HL-60 (cell line): ENCODE data around the gene C5orf58.

Experiments used
- CTCF ChIP-seq: IDR thresholded peaks from one replicate; pipeline ENCODE4 v1.5.1; 2011; ENCODE audit warnings: low read length, control low read depth, inconsistent platforms; ENCODE audit not compliant: insufficient read depth
- GABPA ChIP-seq: IDR thresholded peaks from 2 replicates; pipeline ENCODE4 v1.6.1; 2012; ENCODE audit warnings: low read depth
- POLR2AphosphoS5 ChIP-seq: IDR thresholded peaks from 2 replicates; pipeline ENCODE4 v1.6.1; 2012; ENCODE audit warnings: low read depth
- REST ChIP-seq: IDR thresholded peaks from 2 replicates; pipeline ENCODE4 v1.6.1; 2012; ENCODE audit warnings: low read depth; ENCODE audit not compliant: insufficient replicate concordance
- SPI1 ChIP-seq: IDR thresholded peaks from 2 replicates; pipeline ENCODE4 v1.6.1; 2012; ENCODE audit warnings: low read depth, mild to moderate bottlenecking, borderline replicate concordance

DNA sequence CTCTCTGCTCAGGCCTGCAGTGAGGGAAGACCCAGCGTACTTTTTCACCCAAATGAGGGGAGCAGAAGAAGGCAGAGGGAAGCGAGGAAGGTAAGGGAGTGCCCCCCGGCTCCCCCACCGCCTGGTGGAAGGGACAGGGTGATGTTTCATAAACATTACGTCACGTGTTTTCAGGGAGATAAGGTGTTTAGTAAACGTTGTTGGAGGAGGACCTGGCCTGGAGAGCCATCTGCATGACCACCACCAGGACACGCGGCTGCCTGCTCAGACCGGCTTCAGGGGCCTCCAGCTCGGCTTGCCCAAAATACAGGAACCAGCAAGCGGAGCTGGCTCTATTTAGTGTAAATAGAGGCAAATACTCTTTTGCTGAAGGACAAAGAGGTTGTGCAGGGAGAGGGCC, 40.0 kb upstream of the C5orf58 start:
- TF ChIP-seq CTCF: no peak
- no peak for TF ChIP-seq POLR2AphosphoS5
- no peak for TF ChIP-seq REST
- TF ChIP-seq GABPA: no peak
- TF ChIP-seq SPI1: no peak
